HCT116 (cell line): ENCODE results near the gene SVEP1. TPM values are rescaled to one million over a fixed set of nuclear protein-coding genes. Genes with fewer than 3 reads are reported as not detected.

Source experiments
- ATAC-seq: fragments of 200-7000 bp; cut with Tn5 transposase; 2 replicates; pipeline ENCODE4 v1.9.1; 2020; ENCODE audit warnings: mild to moderate bottlenecking, moderate library complexity
- BruUV-seq: library from RNA; stranded (reverse); fragments of 400-500 nt; replicated peaks from 2 replicates; lab custom pipeline; 2021; lab: Mats Ljungman, UMichigan
- CTCF ChIA-PET: fragments of 300-600 bp; sonication (Branson Sonifier 250); formaldehyde crosslinking; loops from one replicate; lab custom pipeline; 2021; ENCODE audit warnings: antibody characterized with exemption; lab: Charles Lee
- POLR2A ChIA-PET: fragments of 300-600, 350-600 bp; sonication (Branson Sonifier 250); formaldehyde crosslinking; loops from one replicate; lab custom pipeline; 2021; ENCODE audit warnings: antibody characterized with exemption; lab: Charles Lee
- RAD21 ChIA-PET, 2 experiments: fragments of 300-600 bp; sonication (Branson Sonifier 250); formaldehyde crosslinking; loops; one replicate each; lab custom pipeline; 2023; ENCODE audit warnings: low total read pairs in 2 of 2; ENCODE audit not compliant: uncharacterized antibody in 2 of 2, unreplicated experiment in 2 of 2, low non-redundant PET in 1 of 2; lab: Charles Lee
- DNase-seq: peaks from one replicate; pipeline ENCODE4 v3.0.0-alpha.2; 2010; ENCODE audit warnings: low read depth, low spot score
- H2AFZ ChIP-seq: fragments of 200-600 bp; shearing (Covaris generic), sonication (generic); 2 replicates; pipeline ENCODE4 v1.6.1; 2017; ENCODE audit warnings: low read depth, mixed run types, mixed read lengths, antibody characterized with exemption, low read length; ENCODE audit not compliant: poor library complexity, severe bottlenecking
- H3K27ac ChIP-seq: 2 replicates; pipeline ENCODE4 v1.5.1; 2012; ENCODE audit warnings: low read depth, low read length
- H3K27me3 ChIP-seq: fragments of 200-600 bp; sonication (generic); 2 replicates; pipeline ENCODE4 v1.6.1; 2016; ENCODE audit warnings: mixed run types, low read length, mixed read lengths; ENCODE audit not compliant: insufficient read depth
- H3K36me3 ChIP-seq, 2 experiments: fragments of 200-500 bp in 1 of 2; fragments of 200-600 bp in 1 of 2; sonication (Bioruptor generic) in 1 of 2; sonication (generic) in 1 of 2; 2 replicates each; pipeline versions ENCODE4 v1.5.1 to v1.6.1; 2014 to 2016; ENCODE audit warnings: low read length in 2 of 2, inconsistent platforms in 1 of 2, mixed read lengths in 1 of 2, mixed run types in 1 of 2; ENCODE audit not compliant: insufficient read depth in 2 of 2, control insufficient read depth in 1 of 2
- H3K4me1 ChIP-seq, 2 experiments: fragments of 200-600 bp in 1 of 2; sonication (generic) in 1 of 2; 2 replicates each; pipeline versions ENCODE4 v1.5.1 to v1.6.1; 2012 to 2017; ENCODE audit warnings: low read length in 2 of 2, inconsistent platforms in 1 of 2, mild to moderate bottlenecking in 1 of 2, mixed read lengths in 1 of 2, mixed run types in 1 of 2, moderate library complexity in 1 of 2; ENCODE audit not compliant: insufficient read depth in 2 of 2, control insufficient read depth in 1 of 2
- H3K4me2 ChIP-seq: fragments of 200-600 bp; sonication (generic); 2 replicates; pipeline ENCODE4 v1.6.1; 2017; ENCODE audit warnings: mixed run types, low read length, mixed read lengths
- H3K4me3 ChIP-seq, 2 experiments: fragments of 200-600 bp in 1 of 2; sonication (generic) in 1 of 2; replicated peaks in 1 of 2; 2 replicates each; pipeline ENCODE4 v1.5.1; 2011 to 2016; ENCODE audit warnings: low read length in 2 of 2, control low read depth in 1 of 2, low read depth in 1 of 2, mild to moderate bottlenecking in 1 of 2, mixed read lengths in 1 of 2, mixed run types in 1 of 2
- H3K79me2 ChIP-seq: fragments of 200-600 bp; sonication (generic); 2 replicates; pipeline ENCODE4 v1.6.1; 2017; ENCODE audit warnings: mild to moderate bottlenecking, mixed run types, low read length, moderate library complexity, mixed read lengths; ENCODE audit not compliant: insufficient read depth
- H3K9ac ChIP-seq: fragments of 200-600 bp; sonication (generic); 2 replicates; pipeline ENCODE4 v1.6.1; 2016; ENCODE audit warnings: low read length, mixed read lengths
- H3K9me2 ChIP-seq: fragments of 200-600 bp; sonication (generic), shearing (Covaris generic); 2 replicates; pipeline ENCODE4 v1.6.1; 2017; ENCODE audit warnings: mixed run types, mild to moderate bottlenecking, moderate library complexity; ENCODE audit not compliant: insufficient read depth
- H3K9me3 ChIP-seq, 2 experiments: fragments of 200-500 bp in 1 of 2; fragments of 200-600 bp in 1 of 2; sonication (Bioruptor generic) in 1 of 2; sonication (generic) in 1 of 2; 2 replicates each; pipeline ENCODE4 v1.6.1; 2014 to 2017; ENCODE audit warnings: low read length in 2 of 2, mixed read lengths in 2 of 2, inconsistent platforms in 1 of 2, low read depth in 1 of 2, mild to moderate bottlenecking in 1 of 2, mixed run types in 1 of 2, moderate library complexity in 1 of 2; ENCODE audit not compliant: control insufficient read depth in 1 of 2, insufficient read depth in 1 of 2
- H4K20me1 ChIP-seq: fragments of 200-600 bp; sonication (generic), shearing (Covaris generic); 2 replicates; pipeline ENCODE4 v1.6.1; 2017; ENCODE audit warnings: mixed run types, mild to moderate bottlenecking, moderate library complexity; ENCODE audit not compliant: insufficient read depth
- CBX3 ChIP-seq: IDR thresholded peaks from 2 replicates; pipeline ENCODE4 v1.6.1; 2012; ENCODE audit warnings: low read depth
- CEBPB ChIP-seq: IDR thresholded peaks from 2 replicates; pipeline ENCODE4 v1.6.1; 2012; ENCODE audit warnings: low read depth
- CTCF ChIP-seq, 3 experiments: fragments of 200-600 bp in 1 of 3; sonication (generic) in 1 of 3; IDR thresholded peaks in 2 of 3; conservative IDR thresholded peaks in 1 of 3; 2 replicates each; pipeline ENCODE4 v1.5.1; 2012 to 2017; ENCODE audit warnings: low read depth in 2 of 3, low read length in 2 of 3, antibody characterized with exemption in 1 of 3, borderline replicate concordance in 1 of 3, control low read depth in 1 of 3, mild to moderate bottlenecking in 1 of 3, mixed read lengths in 1 of 3, mixed run types in 1 of 3, moderate library complexity in 1 of 3; ENCODE audit not compliant: insufficient read depth in 1 of 3
- EGR1 ChIP-seq: IDR thresholded peaks from 2 replicates; pipeline ENCODE4 v1.6.1; 2012; ENCODE audit warnings: low read depth
- EZH2phosphoT487 ChIP-seq: fragments of 200-600 bp; IDR thresholded peaks from 2 replicates; pipeline ENCODE4 v1.6.1; 2018; ENCODE audit warnings: antibody characterized with exemption, borderline replicate concordance
- JUND ChIP-seq: IDR thresholded peaks from 2 replicates; pipeline ENCODE4 v1.6.1; 2012
- RAD21 ChIP-seq: IDR thresholded peaks from 2 replicates; pipeline ENCODE4 v1.6.1; 2012; ENCODE audit warnings: low read depth, mild to moderate bottlenecking
- SP1 ChIP-seq: IDR thresholded peaks from 2 replicates; pipeline ENCODE4 v1.6.1; 2012; ENCODE audit warnings: low read depth
- YY1 ChIP-seq: IDR thresholded peaks from 2 replicates; pipeline ENCODE4 v1.6.1; 2011; ENCODE audit warnings: low read length, low read depth, moderate library complexity, mild to moderate bottlenecking; ENCODE audit not compliant: insufficient replicate concordance; ENCODE audit errors: extremely low read depth
- intact Hi-C: fragments of 100-400 bp; cut with micrococcal nuclease; formaldehyde crosslinking; loops from 2 replicates; pipeline ENCODE4 v1.10.0; 2022
- total RNA-seq: library from RNA; stranded (reverse); gene quantifications from one replicate; pipeline ENCODE4 v1.2.1, GENCODE V29; 2021; ENCODE audit not compliant: unreplicated experiment
- TF ChIP-seq, protein P1 (sequence below): IDR thresholded peaks from 2 replicates; pipeline ENCODE4 v1.6.1; 2012

Gene SVEP1
- total RNA-seq, 1 experiment from 2014 or later, result 0.15 TPM

- no peak overlapping the region for H3K9ac ChIP-seq
- no peaks in the 10 kb centered on the region for H4K20me1 ChIP-seq
- H3K4me2 ChIP-seq, result no peak overlapping the region
- no peaks in the 10 kb centered on the region for H3K79me2 ChIP-seq
- ChIA-PET RAD21 (no interaction called here), CTCF (interaction anchor here (1.0 kb wide), 1 partner anchor 191 kb away, joined by 3 read pairs; no protein-coding TSS in a partner anchor), POLR2A (no interaction called here)
- no peak overlapping the region for H3K27ac ChIP-seq
- no peaks in the 10 kb centered on the region for H3K9me3 ChIP-seq
- no peaks in the 10 kb centered on the region for H3K27me3 ChIP-seq
- H2AFZ ChIP-seq, result no peak overlapping the region
- no TSS peak for BruUV-seq
- H3K4me1 ChIP-seq, result no peaks in the 10 kb centered on the region
- intact Hi-C loops, result no loop called here
- DNase-seq (no peak), ATAC-seq (no peak)
- TF ChIP-seq YY1 (no peak), EZH2phosphoT487 (no peak), EGR1 (no peak), CBX3 (no peak), SP1 (no peak), RAD21 (no peak), JUND (no peak)
- TF ChIP-seq, protein P1, sequence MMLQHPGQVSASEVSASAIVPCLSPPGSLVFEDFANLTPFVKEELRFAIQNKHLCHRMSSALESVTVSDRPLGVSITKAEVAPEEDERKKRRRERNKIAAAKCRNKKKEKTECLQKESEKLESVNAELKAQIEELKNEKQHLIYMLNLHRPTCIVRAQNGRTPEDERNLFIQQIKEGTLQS, result no peak
- H3K9me2 ChIP-seq, result no peaks in the 10 kb centered on the region
- H3K36me3 ChIP-seq, result no peaks in the 10 kb centered on the region
- no peak overlapping the region for H3K4me3 ChIP-seq
Measured at GRCh38 chr9:110432253-110432652, 147.3 kb downstream of the SVEP1 start.

GRCh38 chr9:110429453-110429852 is 150.1 kb downstream of the SVEP1 start:
- ChIA-PET RAD21 (no interaction called here), POLR2A (interaction anchor here (0.7 kb wide), 1 partner anchor 89 kb away, joined by 3 read pairs; no protein-coding TSS in a partner anchor), CTCF (no interaction called here)
- H3K4me1 ChIP-seq, result no peaks in the 10 kb centered on the region
- TF ChIP-seq RAD21 (peak; percentile 20; the same call in 1 of the 2 replicates), CTCF (IDR thresholded peaks at IDR 0.05 in 2 of 3, conservative IDR thresholded peaks at IDR 0.05 in 1 of 3; ENCODE audit: borderline replicate concordance in 1 of 3, insufficient read depth in 1 of 3, low read depth in 2 of 3, low read length in 2 of 3) (peak in 2 of 3 experiments; percentile 27 to 28; a peak in 2 of 6 replicates), CEBPB (no peak)
- H3K4me2 ChIP-seq, result no peak overlapping the region
- H3K9me2 ChIP-seq, result no peaks in the 10 kb centered on the region
- H3K27me3 ChIP-seq, result no peaks in the 10 kb centered on the region
- no peak for ATAC-seq
- H3K9ac ChIP-seq, result no peak overlapping the region
- no peaks in the 10 kb centered on the region for H3K79me2 ChIP-seq
- no peak overlapping the region for H3K27ac ChIP-seq
- H2AFZ ChIP-seq, result no peak overlapping the region
- no peaks in the 10 kb centered on the region for H3K9me3 ChIP-seq
- H4K20me1 ChIP-seq, result no peaks in the 10 kb centered on the region
- BruUV-seq, result no TSS peak
- intact Hi-C loops, result no loop called here
- no peak for DNase-seq
- H3K4me3 ChIP-seq, result no peak overlapping the region
- no peaks in the 10 kb centered on the region for H3K36me3 ChIP-seq
